Fibroblast of lung (primary cell): ENCODE data around the gene BCL2L12. TPM values are rescaled to one million over a fixed set of nuclear protein-coding genes. Genes with fewer than 3 reads are reported as not detected.

Experiments
- DNase-seq, 2 donors: peaks; one replicate each; pipeline versions ENCODE4 v3.0.0 to v3.0.0-alpha.2; 2010; ENCODE audit warnings: low read depth in 2 of 2
- H2AFZ ChIP-seq: 2 replicates; pipeline ENCODE4 v1.5.1; 2012; ENCODE audit warnings: low read length, control low read depth, inconsistent platforms
- H3K27ac ChIP-seq: 2 replicates; pipeline ENCODE4 v1.5.1; 2011; ENCODE audit warnings: low read length, control low read depth; ENCODE audit not compliant: insufficient read depth
- H3K27me3 ChIP-seq: 2 replicates; pipeline ENCODE4 v1.5.1; 2011; ENCODE audit warnings: mild to moderate bottlenecking, low read length; ENCODE audit not compliant: control insufficient read depth, insufficient read depth
- H3K36me3 ChIP-seq: 2 replicates; pipeline ENCODE4 v1.5.1; 2011; ENCODE audit warnings: low read length; ENCODE audit not compliant: control insufficient read depth, insufficient read depth
- H3K4me1 ChIP-seq: 2 replicates; pipeline ENCODE4 v1.5.1; 2011; ENCODE audit warnings: low read length; ENCODE audit not compliant: control insufficient read depth, insufficient read depth; ENCODE audit errors: extremely low read depth
- H3K4me2 ChIP-seq: 2 replicates; pipeline ENCODE4 v1.5.1; 2011; ENCODE audit warnings: low read length, control low read depth; ENCODE audit not compliant: insufficient read depth; ENCODE audit errors: extremely low read depth
- H3K4me3 ChIP-seq, 4 experiments: fragments of 200-600 bp in 1 of 4; sonication (generic) in 1 of 4; replicated peaks in 1 of 4; 2 replicates each; pipeline ENCODE4 v1.5.1; 2011 to 2016; ENCODE audit warnings: low read length in 4 of 4, low read depth in 3 of 4, mild to moderate bottlenecking in 3 of 4, control low read depth in 2 of 4, inconsistent platforms in 1 of 4, mixed read lengths in 1 of 4; ENCODE audit not compliant: insufficient read depth in 1 of 4; ENCODE audit errors: control extremely low read depth in 1 of 4
- H3K79me2 ChIP-seq: 2 replicates; pipeline ENCODE4 v1.5.1; 2012; ENCODE audit warnings: mild to moderate bottlenecking, low read length, inconsistent platforms; ENCODE audit not compliant: control insufficient read depth, insufficient read depth
- H3K9ac ChIP-seq: 2 replicates; pipeline ENCODE4 v1.5.1; 2011; ENCODE audit warnings: mild to moderate bottlenecking, low read length, control low read depth; ENCODE audit not compliant: insufficient read depth
- H3K9me3 ChIP-seq: 2 replicates; pipeline ENCODE4 v1.5.1; 2012; ENCODE audit warnings: low read depth, low read length; ENCODE audit not compliant: control insufficient read depth, insufficient read depth
- H4K20me1 ChIP-seq: 2 replicates; pipeline ENCODE4 v1.5.1; 2011; ENCODE audit warnings: low read length; ENCODE audit not compliant: control insufficient read depth, insufficient read depth; ENCODE audit errors: extremely low read depth
- EZH2 ChIP-seq: IDR thresholded peaks from 2 replicates; pipeline ENCODE4 v1.5.1; 2012; ENCODE audit warnings: low read length, control low read depth, mild to moderate bottlenecking; ENCODE audit errors: missing control alignments
- polyA plus RNA-seq, 2 donors: library from polyadenylated mRNA; depleted of rRNA in 1 of 2; stranded (reverse) in 1 of 2; unstranded in 1 of 2; fragments of >200 nt; gene quantifications; 2 replicates each; pipeline ENCODE4 v1.2.1, GENCODE V29; 2011 to 2012; ENCODE audit warnings: missing spikeins in 1 of 2
- total RNA-seq: library from RNA; depleted of rRNA; stranded (reverse); fragments of >200 nt; gene quantifications from 2 replicates; pipeline ENCODE4 v1.2.1, GENCODE V29; 2014
- TF ChIP-seq, protein P1 (sequence below), 2 donors: IDR thresholded peaks in 1 of 2; conservative IDR thresholded peaks in 1 of 2; 1 replicate in 1 of 2; 2 replicates in 1 of 2; pipeline ENCODE4 v1.5.1; 2011 to 2012; ENCODE audit warnings: low read length in 2 of 2, control low read depth in 1 of 2, inconsistent platforms in 1 of 2, low read depth in 1 of 2, mild to moderate bottlenecking in 1 of 2

The BCL2L12 gene
- total and polyA plus RNA-seq, 2 donors (not counting 1 experiment from before 2014, with no cell fraction given), result 4.8 to 5.0 TPM

GRCh38 chr19:49687566-49688316 lies 22.0 kb downstream of the BCL2L12 start:
- peaks cover 26% of the 10 kb centered on the region for H3K36me3 ChIP-seq
- H3K4me2 ChIP-seq, result no peak overlapping the region
- no peak overlapping the region for H3K9ac ChIP-seq
- peaks cover 5% of the 10 kb centered on the region for H3K4me1 ChIP-seq
- no peak overlapping the region for H3K4me3 ChIP-seq
- H3K27me3 ChIP-seq, result no peaks in the 10 kb centered on the region
- no peak overlapping the region for H3K27ac ChIP-seq
- H2AFZ ChIP-seq, result no peak overlapping the region
- H3K9me3 ChIP-seq, result no peaks in the 10 kb centered on the region
- no peaks in the 10 kb centered on the region for H3K79me2 ChIP-seq
- TF ChIP-seq, protein P1, sequence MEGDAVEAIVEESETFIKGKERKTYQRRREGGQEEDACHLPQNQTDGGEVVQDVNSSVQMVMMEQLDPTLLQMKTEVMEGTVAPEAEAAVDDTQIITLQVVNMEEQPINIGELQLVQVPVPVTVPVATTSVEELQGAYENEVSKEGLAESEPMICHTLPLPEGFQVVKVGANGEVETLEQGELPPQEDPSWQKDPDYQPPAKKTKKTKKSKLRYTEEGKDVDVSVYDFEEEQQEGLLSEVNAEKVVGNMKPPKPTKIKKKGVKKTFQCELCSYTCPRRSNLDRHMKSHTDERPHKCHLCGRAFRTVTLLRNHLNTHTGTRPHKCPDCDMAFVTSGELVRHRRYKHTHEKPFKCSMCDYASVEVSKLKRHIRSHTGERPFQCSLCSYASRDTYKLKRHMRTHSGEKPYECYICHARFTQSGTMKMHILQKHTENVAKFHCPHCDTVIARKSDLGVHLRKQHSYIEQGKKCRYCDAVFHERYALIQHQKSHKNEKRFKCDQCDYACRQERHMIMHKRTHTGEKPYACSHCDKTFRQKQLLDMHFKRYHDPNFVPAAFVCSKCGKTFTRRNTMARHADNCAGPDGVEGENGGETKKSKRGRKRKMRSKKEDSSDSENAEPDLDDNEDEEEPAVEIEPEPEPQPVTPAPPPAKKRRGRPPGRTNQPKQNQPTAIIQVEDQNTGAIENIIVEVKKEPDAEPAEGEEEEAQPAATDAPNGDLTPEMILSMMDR (conservative IDR thresholded peaks at IDR 0.05 in 1 of 2, IDR thresholded peaks at IDR 0.05 in 1 of 2; ENCODE audit: low read depth in 1 of 2, low read length in 2 of 2), result no peak
- TF ChIP-seq EZH2, result no peak
- no peaks in the 10 kb centered on the region for H4K20me1 ChIP-seq
- no peak for DNase-seq

GRCh38 chr19:49688531-49689132 lies 22.9 kb downstream of the BCL2L12 start:
- H3K79me2 ChIP-seq, result no peaks in the 10 kb centered on the region
- H3K27me3 ChIP-seq, result no peaks in the 10 kb centered on the region
- no peak for DNase-seq
- peaks cover 5% of the 10 kb centered on the region for H3K4me1 ChIP-seq
- no peak overlapping the region for H3K4me3 ChIP-seq
- H3K9me3 ChIP-seq, result no peaks in the 10 kb centered on the region
- H3K4me2 ChIP-seq, result no peak overlapping the region
- no peak overlapping the region for H2AFZ ChIP-seq
- no peaks in the 10 kb centered on the region for H4K20me1 ChIP-seq
- no peak overlapping the region for H3K9ac ChIP-seq
- H3K36me3 ChIP-seq, result peaks cover 25% of the 10 kb centered on the region
- no peak for TF ChIP-seq EZH2
- TF ChIP-seq, protein P1 (conservative IDR thresholded peaks at IDR 0.05 in 1 of 2, IDR thresholded peaks at IDR 0.05 in 1 of 2; ENCODE audit: low read depth in 1 of 2, low read length in 2 of 2), result no peak
- H3K27ac ChIP-seq, result no peak overlapping the region

- TF ChIP-seq, protein P1 (conservative IDR thresholded peaks at IDR 0.05 in 1 of 2, IDR thresholded peaks at IDR 0.05 in 1 of 2; ENCODE audit: low read depth in 1 of 2, low read length in 2 of 2), result peak; percentile 47 to 63
- no peak for TF ChIP-seq EZH2
- Histone ChIP-seq H3K4me3 (peak within 1 kb of the TSS; percentile 43 to 69 (median 64)), H3K4me2 (peak within 1 kb of the TSS; percentile 100), H3K36me3 (peaks cover 17% of the 10 kb centered on the region), H4K20me1 (no peaks in the 10 kb centered on the region), H2AFZ (peak within 1 kb of the TSS; percentile 61), H3K27ac (peak within 1 kb of the TSS; percentile 61), H3K9ac (no peak within 1 kb of the TSS), H3K9me3 (no peaks in the 10 kb centered on the region), H3K79me2 (no peaks in the 10 kb centered on the region), H3K4me1 (peaks cover 5% of the 10 kb centered on the region), H3K27me3 (no peaks in the 10 kb centered on the region)
- DNase-seq, result no peak
These were observed 23.7 kb downstream of the BCL2L12 start, which contains the start of gene ADM5 for GRCh38 chr19:49689133-49690078. Gene ADM5 (plus strand): TSS chr19:49689594. CDS start chr19:49689838, 244 bp downstream.
